ENCODE results near the gene EPN3. TPM values are rescaled to one million over a fixed set of nuclear protein-coding genes. Genes with fewer than 3 reads are reported as not detected.
A peak's percentile ranks its signal among the peaks of the same experiment; 100 is the strongest.

The EPN3 gene
- total RNA-seq, 3 donors from 2014 or later: 8.2 to 32.8 TPM; not detected in 1

DNA sequence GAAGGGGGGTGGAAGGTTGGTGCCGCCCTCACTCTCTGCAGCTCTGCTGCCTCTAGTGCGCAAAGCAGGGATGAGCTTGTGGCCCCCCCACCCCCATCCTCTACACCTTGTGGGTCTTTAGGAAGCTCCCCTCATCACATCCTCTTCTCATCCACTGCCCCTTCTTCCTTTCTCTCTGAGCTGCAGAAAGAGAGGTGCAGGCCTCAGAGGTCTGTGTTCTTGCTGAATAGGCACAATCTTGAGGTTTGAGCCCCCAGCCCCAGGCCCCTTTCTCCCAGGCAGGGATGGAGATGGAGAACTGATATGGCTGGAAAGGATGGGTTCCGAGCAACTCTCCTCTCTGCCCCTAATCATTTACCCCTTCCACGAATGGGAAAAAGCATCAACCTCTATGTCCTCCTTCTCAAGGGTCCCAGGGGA lies 30.6 kb downstream of the EPN3 start:
- peak overlapping the region in 1 of 3 donors; percentile 9 for H3K4me3 ChIP-seq
- no peak for DNase-seq (ENCODE audit: low spot score in 2 of 2)
- H3K36me3 ChIP-seq: no peaks in the 10 kb centered on the region
- no peak for TF ChIP-seq POLR2A (IDR thresholded peaks at IDR 0.05)
- no peak for TF ChIP-seq POLR2AphosphoS5 (IDR thresholded peaks at IDR 0.05)
- no peak for TF ChIP-seq CTCF (IDR thresholded peaks at IDR 0.05)
- peaks cover 3 to 45% of the 10 kb centered on the region in 2 donors for H3K27me3 ChIP-seq
- H3K27ac ChIP-seq: peak overlapping the region in 1 of 2 donors; percentile 92
- no peaks in the 10 kb centered on the region for H3K9me3 ChIP-seq
- H3K4me1 ChIP-seq: peaks cover 0 to 9% of the 10 kb centered on the region in 2 donors
- intact Hi-C loops (cut with DNase I; ENCODE audit: low total_unique reads): loop anchor here (2.0 kb wide), 1 partner anchor 68 kb away; no protein-coding TSS in a partner anchor

- Histone ChIP-seq H3K36me3 (no peaks in the 10 kb centered on the region), H3K4me1 (peaks cover 0 to 9% of the 10 kb centered on the region in 2 donors), H3K4me3 (peak overlapping the region; percentile 6 to 53 (median 30)), H3K9me3 (no peaks in the 10 kb centered on the region), H3K27me3 (peaks cover 3 to 36% of the 10 kb centered on the region in 2 donors), H3K27ac (peak overlapping the region; percentile 65 to 92)
- intact Hi-C loops (cut with DNase I; ENCODE audit: low total_unique reads): no loop called here
- TF ChIP-seq POLR2A (IDR thresholded peaks at IDR 0.05): no peak
- TF ChIP-seq CTCF (IDR thresholded peaks at IDR 0.05): no peak
- TF ChIP-seq POLR2AphosphoS5 (IDR thresholded peaks at IDR 0.05): peak in 2 of 3 donors; percentile 46 to 48
- DNase-seq (ENCODE audit: low spot score in 2 of 2): peak in 1 of 2 donors; percentile 56
These were observed 32.4 kb downstream of the EPN3 start for GRCh38 chr17:50564916-50565315.

DNA sequence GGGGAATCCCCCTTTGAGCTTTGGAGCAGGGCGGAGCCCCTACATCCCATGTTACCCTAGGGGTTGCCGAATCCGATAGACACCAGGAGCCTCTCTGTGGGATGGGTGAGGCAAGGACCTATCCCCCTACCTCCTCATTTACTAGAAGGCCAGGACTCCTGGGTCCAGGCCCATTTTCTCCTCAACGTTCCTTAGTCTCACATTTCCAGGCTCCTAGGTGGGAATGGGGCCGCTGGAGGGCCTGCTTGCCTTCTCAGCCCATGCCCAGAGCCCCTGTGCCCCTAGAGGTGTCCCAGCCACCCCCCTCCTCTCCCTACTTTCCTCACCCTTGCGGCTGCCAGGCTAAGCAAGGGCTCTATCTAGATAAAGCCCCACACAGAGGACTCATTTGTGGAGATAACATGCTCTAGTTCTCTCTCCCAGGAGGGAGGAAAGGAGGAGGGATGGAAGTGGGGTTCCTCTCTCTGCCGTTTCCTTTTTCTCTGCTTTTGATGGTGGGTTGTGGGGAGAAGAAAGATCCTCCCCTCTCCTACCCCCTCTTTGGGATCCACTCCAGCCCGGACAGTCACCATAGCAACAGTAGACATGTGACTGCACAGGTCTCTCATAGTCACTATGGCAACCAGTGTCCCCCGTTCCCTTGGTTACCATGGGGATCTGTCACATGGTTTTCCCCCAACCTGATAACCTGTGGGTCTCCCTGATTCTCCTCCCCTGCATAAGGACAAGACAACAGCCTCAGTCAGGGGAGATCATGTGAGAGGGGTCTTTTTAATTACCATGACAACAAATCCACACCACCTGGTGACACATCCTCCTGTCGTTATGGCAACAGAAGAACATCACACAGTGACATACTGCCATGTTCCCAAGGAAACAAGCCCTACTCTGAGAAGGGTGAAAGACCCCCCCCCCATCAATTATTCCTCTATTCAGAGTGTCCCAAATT lies 33.1 kb downstream of the EPN3 start:
- no peaks in the 10 kb centered on the region for H3K9me3 ChIP-seq
- intact Hi-C loops (cut with DNase I; ENCODE audit: low total_unique reads): no loop called here
- TF ChIP-seq POLR2AphosphoS5 (IDR thresholded peaks at IDR 0.05): no peak
- no peak for TF ChIP-seq CTCF (IDR thresholded peaks at IDR 0.05)
- no peak for TF ChIP-seq POLR2A (IDR thresholded peaks at IDR 0.05)
- peaks cover 3 to 30% of the 10 kb centered on the region in 2 donors for H3K27me3 ChIP-seq
- H3K36me3 ChIP-seq: no peaks in the 10 kb centered on the region
- H3K4me1 ChIP-seq: peaks cover 0 to 8% of the 10 kb centered on the region in 2 donors
- peak overlapping the region; percentile 65 to 92 for H3K27ac ChIP-seq
- DNase-seq (ENCODE audit: low spot score in 2 of 2): no peak
- peak overlapping the region in 2 of 3 donors; percentile 30 to 53 for H3K4me3 ChIP-seq

- Histone ChIP-seq H3K36me3 (no peaks in the 10 kb centered on the region), H3K27ac (no peak overlapping the region), H3K27me3 (peaks cover 0 to 22% of the 10 kb centered on the region in 2 donors), H3K4me1 (no peaks in the 10 kb centered on the region), H3K4me3 (no peak overlapping the region), H3K9me3 (no peaks in the 10 kb centered on the region)
- intact Hi-C loops (cut with DNase I; ENCODE audit: low total_unique reads): no loop called here
- DNase-seq (ENCODE audit: low spot score in 2 of 2): no peak
- TF ChIP-seq POLR2A (IDR thresholded peaks at IDR 0.05): no peak
These were observed 34.4 kb downstream of the EPN3 start for GRCh38 chr17:50566886-50567285.

- H3K4me1 ChIP-seq: no peaks in the 10 kb centered on the region
- H3K4me3 ChIP-seq: no peak overlapping the region
- DNase-seq (ENCODE audit: low spot score in 2 of 2): no peak
- H3K36me3 ChIP-seq: no peaks in the 10 kb centered on the region
- no peaks in the 10 kb centered on the region for H3K9me3 ChIP-seq
- H3K27me3 ChIP-seq: peaks cover 0 to 17% of the 10 kb centered on the region in 2 donors
- TF ChIP-seq CTCF (IDR thresholded peaks at IDR 0.05) (no peak), POLR2A (IDR thresholded peaks at IDR 0.05) (no peak), POLR2AphosphoS5 (IDR thresholded peaks at IDR 0.05) (no peak)
- no peak overlapping the region for H3K27ac ChIP-seq
- intact Hi-C loops (cut with DNase I; ENCODE audit: low total_unique reads): no loop called here
These were observed 36.1 kb downstream of the EPN3 start for GRCh38 chr17:50568659-50569058.

Measured in breast epithelium (tissue), 4 donors.